GM12875 (cell line): ENCODE data around the gene GRIN3A.

Experiments used
- H3K4me3 ChIP-seq: one replicate; pipeline ENCODE4 v1.5.1; 2011; ENCODE audit warnings: low read depth, low read length, control low read depth
- CTCF ChIP-seq: IDR thresholded peaks from 2 replicates; pipeline ENCODE4 v1.5.1; 2011; ENCODE audit warnings: low read depth, mild to moderate bottlenecking, control low read depth, inconsistent platforms, low read length, moderate library complexity, borderline replicate concordance; ENCODE audit not compliant: insufficient read depth

Gene GRIN3A

GRCh38 chr9:101634741-101635409 is 103.6 kb downstream of the GRIN3A start:
- no peak overlapping the region for H3K4me3 ChIP-seq
- TF ChIP-seq CTCF, result no peak

DNA sequence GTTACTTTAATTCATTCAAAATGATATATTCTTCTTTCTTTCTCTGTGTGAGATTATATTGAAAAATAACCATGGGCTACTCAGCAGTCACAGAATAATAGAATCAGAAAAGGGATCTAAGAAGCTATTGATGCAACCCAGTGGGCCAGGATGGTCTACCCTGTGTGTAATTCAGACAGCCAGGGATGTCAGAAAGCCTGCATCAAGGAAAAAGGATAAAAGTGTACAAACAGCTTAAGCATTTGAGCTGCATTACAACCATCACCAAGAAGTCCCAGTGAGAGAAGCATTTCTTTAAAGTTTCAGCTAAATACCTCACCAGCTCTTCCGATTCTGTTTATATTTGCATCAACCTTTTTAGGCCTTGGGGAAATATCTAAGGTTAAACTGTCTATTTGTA is 105.8 kb downstream of the GRIN3A start:
- no peak for TF ChIP-seq CTCF

GRCh38 chr9:101631892-101632291 is 106.6 kb downstream of the GRIN3A start:
- H3K4me3 ChIP-seq, result no peak overlapping the region
- TF ChIP-seq CTCF, result no peak

More for the DNA sequence above, 105.8 kb downstream of the GRIN3A start:
- no peak overlapping the region for H3K4me3 ChIP-seq

- TF ChIP-seq CTCF, result no peak
- no peak overlapping the region for H3K4me3 ChIP-seq
Observed at GRCh38 chr9:101629636-101630035, 108.8 kb downstream of the GRIN3A start.

DNA sequence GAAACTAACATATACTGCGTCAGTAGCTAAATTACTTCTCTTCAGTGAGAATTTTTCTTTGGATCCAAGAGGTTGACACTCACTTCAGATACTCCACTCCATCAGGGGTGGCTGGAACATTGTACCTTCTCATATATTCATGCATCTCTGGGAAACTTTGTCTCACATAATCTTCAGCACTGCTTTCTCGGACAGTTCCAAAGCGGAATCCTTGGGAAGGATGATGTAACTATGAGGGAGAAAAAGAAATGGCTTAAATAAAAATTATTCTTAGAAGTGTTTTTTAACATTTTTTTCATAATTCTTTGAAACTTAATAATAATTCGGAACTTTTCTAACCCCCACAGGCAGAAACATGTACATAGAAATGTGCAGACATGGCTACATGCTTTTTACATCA is 110.3 kb downstream of the GRIN3A start:
- no peak overlapping the region for H3K4me3 ChIP-seq
- TF ChIP-seq CTCF, result no peak

DNA sequence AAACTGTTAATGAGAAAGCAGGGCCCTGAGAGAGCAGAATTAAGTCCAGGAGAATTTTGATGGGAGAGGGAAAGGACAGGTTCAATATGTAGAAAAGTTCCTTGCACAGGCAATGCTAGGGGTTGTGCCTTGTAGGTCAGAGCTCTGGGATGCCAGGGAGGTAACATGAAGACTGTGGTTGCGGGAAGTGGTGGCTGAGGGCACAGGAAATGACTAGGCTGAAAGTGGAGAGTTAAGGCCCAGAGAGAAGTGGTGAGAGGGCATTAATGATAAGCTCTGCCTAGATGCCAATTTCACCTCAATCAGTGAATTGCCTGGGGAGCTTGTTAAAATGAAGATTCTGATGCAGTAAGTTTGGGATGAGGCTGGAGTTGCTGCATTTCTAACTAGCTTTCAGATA is 112.2 kb downstream of the GRIN3A start:
- H3K4me3 ChIP-seq, result no peak overlapping the region
- no peak for TF ChIP-seq CTCF

- no peak overlapping the region for H3K4me3 ChIP-seq
- TF ChIP-seq CTCF, result no peak
Observed at GRCh38 chr9:101625876-101626275, 112.6 kb downstream of the GRIN3A start.
